Left lobe of liver (tissue), 2 donors: Measurements from ENCODE around the gene HYDIN. TPM values are rescaled to one million over a fixed set of nuclear protein-coding genes. Genes with fewer than 3 reads are reported as not detected.
A peak's percentile ranks its signal among the peaks of the same experiment; 100 is the strongest.
"Not testable (repeated sequence)": the region's sequence is repeated elsewhere in the genome, so short reads cannot be mapped to it uniquely, and the experiment has no call there.

Experiments
- ATAC-seq: fragments of 200-7000 bp; cut with Tn5 transposase; one replicate; pipeline ENCODE4 v1.9.1; 2020; ENCODE audit warnings: mild to moderate bottlenecking, moderate library complexity
- DNase-seq: peaks from one replicate; pipeline ENCODE4 v3.0.0-alpha.2; 2020; ENCODE audit warnings: low spot score
- total RNA-seq: library from RNA; stranded (reverse); gene quantifications from one replicate; pipeline ENCODE4 v1.2.1, GENCODE V29; 2021
- donor health status: DM: no; HTN: no; CAD: no; lungs with moderate emphysema.
- donor health status: DM: no; HTN: yes; CAD: no.

The HYDIN gene
- total RNA-seq, 1 donor from 2014 or later, result 0.28 TPM

DNA sequence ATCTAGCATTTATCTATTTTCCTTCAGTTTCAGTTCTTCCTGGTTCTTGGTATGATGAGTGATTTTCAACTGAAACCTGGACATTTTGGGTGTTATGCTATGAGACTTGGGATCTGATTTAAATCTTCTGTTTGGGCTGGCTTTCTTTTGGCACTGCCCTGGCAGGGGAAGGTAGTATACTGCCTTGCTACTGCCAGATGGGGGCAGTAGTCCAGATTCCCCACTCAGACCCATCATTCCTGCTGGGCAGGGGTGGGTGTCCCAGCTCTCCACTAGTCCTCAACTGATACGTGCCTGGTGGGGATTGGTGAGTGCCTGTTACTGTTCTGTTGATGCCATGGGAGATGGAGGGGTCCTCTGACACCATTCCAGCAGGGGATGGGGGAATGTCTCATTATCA, 342.3 kb downstream of the HYDIN start:
- ATAC-seq, DNase-seq: not testable (repeated sequence)

DNA sequence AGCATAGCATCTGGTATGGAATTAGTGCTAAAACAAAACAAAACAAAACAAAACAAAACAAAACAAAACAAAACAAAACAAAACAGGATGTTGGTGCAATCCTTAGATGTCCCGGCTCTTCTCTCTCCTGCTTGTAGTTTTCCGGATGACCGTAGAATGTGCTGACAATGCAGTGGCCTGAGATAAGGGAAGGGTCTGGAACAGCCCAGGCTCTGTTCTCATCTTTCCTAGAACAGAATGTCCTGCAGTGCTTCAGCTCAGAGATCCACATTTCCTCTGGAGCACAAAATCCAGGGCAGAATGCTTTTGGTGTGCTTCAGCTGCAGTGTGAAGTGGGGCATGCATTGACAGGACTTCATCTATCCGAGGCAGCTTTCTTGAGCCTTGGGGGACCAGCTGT, 345.9 kb downstream of the HYDIN start:
- not testable (repeated sequence) for DNase-seq

DNA sequence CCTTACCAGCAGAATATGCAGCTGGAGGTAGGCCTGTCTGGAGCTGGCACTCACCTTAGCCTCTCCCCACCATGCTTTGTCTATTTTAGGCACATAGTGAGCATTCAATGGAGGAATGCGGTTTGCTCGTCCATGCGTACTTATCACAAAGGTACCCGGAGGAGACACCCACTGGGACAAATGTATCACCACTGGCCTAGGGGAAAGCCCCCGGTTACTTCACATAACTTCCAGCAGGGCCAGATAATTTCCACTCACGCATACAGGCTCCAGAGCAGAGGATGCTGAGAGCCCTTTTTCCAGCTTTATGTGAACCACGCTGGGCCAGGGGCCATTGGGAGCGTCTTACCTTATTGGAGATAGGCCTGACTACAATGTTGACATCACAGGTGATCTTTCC, 348.2 kb downstream of the HYDIN start:
- not testable (repeated sequence) for ATAC-seq, DNase-seq

More for the DNA sequence above, 345.9 kb downstream of the HYDIN start:
- ATAC-seq, result peak; percentile 59

DNA sequence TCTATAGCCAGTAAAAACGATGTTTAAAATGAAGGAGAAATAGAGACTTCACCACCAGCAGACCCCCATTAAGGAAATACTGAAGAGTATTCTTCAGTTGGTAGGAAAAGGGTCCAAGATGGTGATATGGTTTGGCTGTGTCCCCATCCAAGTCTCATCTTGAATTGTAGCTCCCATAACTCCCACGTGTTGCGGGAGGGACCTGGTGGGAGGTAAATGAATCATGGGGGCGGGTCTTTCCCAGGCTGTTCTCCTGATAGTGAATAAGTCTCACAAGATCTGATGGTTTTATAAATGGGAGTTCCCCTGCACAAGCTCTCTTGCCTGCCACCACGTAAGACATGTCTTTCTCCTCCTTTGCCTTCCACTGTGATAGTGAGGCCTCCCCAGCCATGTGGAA, 352.6 kb downstream of the HYDIN start:
- ATAC-seq, DNase-seq: not testable (repeated sequence)

DNA sequence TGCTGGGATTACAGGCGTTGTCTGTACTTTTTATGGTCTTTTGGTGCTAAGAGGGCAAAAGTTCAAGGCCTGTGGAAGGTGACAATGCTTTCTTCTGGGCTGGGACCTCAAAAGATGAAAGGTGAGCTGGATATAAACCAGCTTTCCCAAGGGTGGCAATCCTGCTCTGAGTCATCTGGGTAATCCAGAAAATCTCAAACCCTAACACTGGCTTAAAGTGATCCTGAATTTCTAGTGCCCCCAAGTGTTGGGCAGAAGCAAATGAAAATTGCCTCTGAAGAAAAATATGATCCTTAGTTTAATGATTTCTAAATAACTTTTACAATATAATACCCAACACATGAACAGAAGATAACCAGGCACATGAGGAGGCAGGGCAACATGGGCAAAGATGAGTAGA, 354.1 kb downstream of the HYDIN start:
- peak; percentile 78 for ATAC-seq

DNA sequence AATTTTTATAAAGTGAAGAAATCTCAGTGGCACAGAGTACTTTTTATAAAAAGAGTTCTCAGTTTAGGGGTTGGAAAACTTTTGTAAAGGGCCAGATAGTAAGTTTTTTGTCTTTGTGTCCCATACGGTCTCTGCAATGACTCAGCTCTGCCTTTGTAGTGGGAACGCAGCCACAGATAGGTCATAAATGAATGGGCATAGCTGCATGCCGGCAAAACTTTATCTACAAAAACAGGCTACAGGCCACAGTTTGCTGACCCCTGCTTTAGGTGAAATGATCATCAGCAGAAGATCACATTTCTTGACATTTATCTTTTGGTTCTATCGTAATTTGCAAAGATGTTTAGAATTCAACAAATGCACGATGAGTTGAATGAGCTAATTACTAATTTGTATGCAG, 365.8 kb downstream of the HYDIN start:
- DNase-seq, ATAC-seq: not testable (repeated sequence)

More for the DNA sequence above, 354.1 kb downstream of the HYDIN start:
- not testable (repeated sequence) for DNase-seq

DNA sequence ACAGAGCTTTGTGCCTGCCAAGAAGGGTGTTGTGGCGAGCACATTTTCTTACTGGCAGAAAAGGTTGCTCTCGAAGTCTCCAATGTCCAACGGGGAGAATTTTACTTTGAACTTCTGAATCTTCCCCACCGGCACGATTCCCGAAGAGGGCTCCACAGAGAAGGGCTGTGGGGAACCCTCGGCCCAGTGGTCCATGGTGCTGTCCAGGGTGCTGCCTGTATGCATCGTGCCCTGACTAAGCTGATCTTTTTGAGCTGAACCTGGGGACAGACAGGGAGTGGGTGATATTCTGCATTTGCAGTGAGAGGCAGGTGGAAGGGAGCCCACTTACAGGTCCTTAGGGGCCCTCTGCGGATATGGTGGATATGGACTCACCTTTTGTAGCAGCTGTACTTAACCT, 368.5 kb downstream of the HYDIN start:
- DNase-seq, result not testable (repeated sequence)

DNA sequence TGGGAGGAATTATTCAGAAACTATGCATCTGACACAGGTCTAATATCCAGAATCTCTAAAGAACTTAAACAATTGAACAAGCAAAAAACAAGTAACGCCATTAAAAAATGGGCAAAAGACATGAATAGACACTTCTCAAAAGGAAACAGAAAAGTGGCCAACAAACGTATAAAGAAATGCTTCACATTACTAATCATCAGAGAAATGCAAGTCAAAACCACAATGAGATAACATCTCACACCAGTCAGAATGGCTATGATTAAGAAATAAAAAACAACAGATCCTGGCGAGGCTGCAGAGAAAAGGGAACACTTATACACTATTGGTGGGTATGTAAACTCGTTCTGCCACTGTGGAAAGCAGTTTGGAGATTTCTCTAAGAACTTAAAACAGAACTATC, 379.2 kb downstream of the HYDIN start:
- DNase-seq, ATAC-seq: not testable (repeated sequence)

More for the DNA sequence above, 368.5 kb downstream of the HYDIN start:
- not testable (repeated sequence) for ATAC-seq

DNA sequence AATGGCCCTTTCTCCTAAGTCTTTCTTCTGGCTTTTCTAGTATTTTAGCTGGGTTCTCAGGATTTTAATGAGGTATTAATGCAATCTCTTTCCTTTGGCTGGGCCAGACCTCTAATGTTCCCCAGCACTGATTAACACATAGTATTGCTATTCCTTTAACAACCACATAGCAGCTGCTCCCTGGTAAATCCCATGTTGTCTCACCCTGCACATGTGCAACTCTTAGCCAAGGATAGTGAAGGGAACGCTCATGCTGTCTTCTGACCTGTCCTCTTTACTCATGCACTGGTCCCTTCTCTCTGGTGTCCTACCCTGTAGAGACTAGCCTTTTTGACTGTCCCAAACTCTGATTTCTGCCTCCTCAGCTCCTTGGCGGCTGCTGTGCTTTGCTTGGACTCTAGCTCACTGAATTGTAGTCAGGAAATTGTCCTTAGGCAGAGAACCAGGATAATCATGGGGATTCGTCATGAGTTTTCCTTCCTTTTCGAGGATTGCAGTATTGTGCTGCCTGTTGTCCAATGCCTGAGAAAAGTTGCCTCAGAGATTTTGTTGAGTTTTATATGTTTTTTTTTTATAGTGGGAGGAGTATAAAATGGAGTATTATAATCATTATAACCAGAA, 406.9 kb downstream of the HYDIN start:
- DNase-seq, ATAC-seq: not testable (repeated sequence)

DNA sequence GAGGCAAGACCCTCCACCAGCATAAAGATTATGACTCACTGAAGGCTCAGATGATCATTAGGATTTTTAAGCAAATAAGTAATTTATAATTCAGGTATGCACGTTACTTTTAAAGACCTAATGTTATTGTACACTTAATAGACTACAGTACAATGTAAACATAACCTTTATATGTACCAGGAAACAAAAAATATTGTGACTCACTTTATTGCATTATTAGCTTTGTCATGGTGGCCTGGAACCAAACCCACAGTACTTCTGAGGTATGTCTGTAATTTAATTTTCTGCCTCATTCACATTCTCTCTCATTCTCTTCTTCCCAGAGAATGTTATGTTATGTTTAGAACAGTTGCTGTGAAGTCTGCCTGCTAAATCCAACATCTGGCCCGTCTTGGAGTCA, 407.8 kb downstream of the HYDIN start:
- not testable (repeated sequence) for DNase-seq, ATAC-seq

DNA sequence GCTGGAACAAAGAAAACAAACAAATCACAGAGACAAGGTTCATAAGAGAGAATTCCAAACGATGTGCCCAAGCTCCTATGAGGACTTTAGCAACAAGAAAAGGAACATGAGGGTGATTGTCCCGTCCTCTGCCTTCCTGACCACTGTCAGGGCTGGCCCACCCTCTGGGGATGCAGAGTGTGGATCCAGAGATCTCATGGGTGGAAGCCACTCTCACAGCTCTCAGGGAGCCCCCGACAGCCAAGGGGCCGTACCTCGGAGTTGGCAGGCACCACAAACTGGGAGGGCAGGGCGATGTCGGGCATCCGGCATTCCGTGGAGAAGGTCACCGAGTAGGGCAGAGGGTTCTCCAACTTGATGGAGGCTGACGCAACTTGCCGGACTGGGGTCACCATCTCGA, 412.4 kb downstream of the HYDIN start:
- not testable (repeated sequence) for DNase-seq, ATAC-seq

DNA sequence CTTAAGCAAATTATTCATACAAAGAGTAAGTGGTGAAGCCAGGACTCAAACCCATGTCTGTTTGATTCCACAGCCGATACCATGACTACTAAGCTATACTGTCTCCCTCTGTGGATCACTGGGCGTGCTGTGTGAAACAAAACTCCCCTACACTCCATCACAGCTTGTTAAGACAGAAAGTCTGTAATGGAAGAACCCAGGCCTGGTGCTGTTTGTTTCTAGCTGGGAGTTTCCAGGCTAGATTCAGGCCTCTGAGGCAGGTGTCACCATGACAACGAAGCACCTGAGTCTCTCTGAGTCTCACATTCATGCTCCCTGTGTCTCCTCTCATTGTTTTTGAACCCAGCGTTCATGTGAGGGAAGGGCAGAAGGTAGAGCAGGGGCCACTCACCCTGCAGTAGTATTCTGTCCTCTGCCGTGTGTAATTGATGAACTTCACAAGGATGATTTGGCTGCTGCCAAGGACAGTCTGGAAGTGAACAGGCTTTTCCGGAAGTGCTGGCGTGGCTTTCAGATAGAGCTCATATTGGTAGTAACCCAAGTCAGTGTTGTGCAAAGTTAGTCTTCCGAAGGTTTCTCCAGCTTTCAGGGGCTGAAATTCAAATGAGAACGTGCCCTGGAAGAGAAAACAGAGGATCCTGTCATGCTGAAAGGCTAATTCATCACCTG, 421.0 kb downstream of the HYDIN start:
- no peak for ATAC-seq
- no peak for DNase-seq

DNA sequence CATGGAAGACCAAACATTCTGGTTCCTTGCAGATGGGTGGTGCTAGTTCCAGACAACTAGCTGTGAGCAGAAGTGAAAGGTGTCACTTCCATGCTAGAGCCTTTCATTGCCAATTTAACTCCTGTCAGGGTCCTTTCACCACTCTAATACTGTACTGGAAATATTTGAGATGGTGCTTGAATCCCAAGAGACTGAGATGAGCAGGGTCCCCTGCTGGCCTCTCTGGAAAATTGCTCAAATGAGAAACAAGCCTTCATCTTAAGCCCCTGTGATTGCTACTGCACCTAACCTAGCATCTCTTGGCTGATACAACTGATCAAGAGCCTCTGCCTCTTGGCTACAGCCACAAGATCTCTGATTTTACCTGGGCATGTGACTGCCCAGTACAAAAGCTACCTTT, 422.2 kb downstream of the HYDIN start:
- no peak for ATAC-seq
- no peak for DNase-seq

DNA sequence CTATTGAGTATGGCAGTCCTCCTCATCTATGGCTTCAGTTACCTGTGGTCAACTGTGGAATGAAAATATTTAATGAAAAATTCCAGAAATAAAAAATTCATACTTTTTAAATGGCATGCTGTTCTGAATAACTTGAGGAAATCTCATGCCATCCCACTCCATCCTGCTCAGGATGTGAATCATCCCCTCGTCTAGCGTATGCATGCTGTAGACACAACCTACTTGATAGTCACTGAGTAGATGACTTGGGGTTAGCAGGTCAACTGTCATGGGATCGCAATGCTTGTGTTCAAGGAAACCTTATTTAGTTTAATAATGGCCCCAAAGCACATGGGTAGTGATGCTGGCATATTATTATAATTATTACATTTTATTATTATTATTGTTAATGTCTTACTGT, 424.7 kb downstream of the HYDIN start:
- DNase-seq (no peak), ATAC-seq (no peak)

DNA sequence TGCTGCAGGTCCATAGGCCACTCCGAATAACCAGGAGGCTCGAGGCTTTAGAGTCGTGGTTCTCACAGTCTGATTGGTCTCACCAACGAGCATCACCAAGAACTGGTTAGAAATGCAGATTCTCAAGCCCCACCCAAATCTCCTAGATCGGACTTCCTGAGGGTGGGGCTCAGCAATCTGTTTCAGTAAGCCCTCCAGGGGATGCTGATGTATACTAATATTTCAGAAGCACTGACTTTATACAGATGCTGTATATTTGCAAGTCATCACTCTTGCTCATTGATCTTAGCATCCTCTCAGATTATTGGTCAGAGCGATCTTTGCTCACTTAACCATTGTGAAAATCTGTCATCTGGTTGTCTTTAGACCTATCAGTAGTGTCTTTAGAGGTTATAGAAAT, 425.1 kb downstream of the HYDIN start:
- no peak for ATAC-seq
- DNase-seq, result no peak

DNA sequence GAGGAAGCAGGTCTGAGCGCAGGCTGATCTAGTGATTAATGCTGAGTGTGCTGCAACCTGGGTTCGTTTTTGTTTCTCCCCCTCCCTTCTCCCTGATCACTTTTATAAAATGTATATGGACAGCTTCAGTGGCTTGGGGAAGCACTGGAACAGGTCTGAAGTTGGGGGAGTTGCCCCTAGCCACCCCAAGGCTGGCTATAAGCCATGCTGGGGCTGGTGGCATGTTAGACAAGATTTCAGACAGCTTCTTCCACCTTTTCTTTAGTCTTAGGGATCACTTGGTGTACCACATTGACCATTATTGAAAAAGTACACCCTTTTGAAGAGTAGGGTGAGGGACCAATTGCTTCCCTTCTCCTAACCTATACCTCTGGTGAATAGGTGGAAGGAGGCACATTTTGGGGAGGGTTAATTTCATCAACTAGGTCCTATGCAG, 425.8 kb downstream of the HYDIN start:
- no peak for DNase-seq
- ATAC-seq, result no peak

DNA sequence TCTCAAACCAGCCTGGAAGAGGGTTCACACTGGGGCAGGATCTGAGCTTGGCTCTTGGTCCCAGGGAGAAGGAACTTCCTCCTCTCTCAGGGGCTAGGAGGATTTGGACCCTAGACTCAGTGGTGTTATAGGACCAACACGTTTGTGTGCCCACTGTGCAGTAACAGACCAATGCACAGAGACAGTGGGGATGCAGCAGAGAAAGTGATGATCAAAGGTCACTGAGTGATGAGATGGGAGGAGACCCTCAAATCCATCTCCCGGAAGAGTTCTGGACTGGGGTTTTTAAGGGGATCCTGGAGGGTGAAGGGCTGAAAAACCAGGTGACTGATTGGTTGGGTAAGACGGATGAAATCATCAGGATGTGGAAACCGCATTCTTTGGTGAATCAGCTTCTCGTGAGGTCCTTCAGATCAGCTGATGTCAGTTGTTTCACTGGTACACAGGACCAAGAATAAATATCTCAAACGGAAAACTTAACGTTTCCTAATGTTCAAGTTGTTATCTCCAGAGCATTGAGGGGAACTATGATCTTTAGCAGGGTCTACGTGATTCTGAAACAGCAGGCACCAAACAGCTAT, 426.3 kb downstream of the HYDIN start:
- no peak for DNase-seq

DNA sequence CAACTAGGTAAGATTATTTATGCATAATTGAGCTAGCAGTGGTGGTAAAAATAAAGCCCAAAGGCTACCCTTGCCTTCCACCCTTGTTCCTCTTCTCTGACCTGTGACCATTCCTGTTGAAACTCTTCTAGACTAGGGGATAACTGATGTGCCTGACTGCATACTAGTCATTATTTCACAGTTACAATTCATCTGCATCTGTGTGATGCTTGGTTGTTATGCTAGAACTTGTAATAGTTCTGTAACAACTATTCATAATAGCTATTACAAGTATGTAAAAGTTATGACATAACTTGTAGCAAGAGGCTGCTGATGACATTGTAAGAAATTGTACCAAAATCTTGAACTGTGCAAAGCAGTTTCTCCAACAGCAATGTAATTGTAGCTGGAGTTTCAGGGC, 427.2 kb downstream of the HYDIN start:
- ATAC-seq (no peak), DNase-seq (no peak)

More for the DNA sequence above, 426.3 kb downstream of the HYDIN start:
- no peak for ATAC-seq

DNA sequence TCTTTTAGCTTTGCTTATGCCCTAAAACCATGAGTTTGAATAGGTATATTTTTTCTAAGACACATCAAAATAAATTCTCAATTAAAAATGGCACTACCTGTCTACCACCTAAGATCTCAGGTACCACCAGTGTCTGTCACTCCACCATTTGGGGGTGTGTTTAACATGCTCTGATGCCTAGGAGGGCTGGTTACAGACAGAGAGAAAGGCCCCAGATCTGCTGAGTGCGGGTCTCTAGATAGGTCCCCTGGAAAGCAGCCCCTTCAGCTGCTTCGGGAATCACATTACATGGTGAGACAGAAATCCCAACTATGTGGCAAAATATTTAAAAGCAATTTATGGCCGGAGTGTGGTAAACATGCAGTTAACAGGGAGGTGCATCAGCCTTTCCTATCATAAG, 428.9 kb downstream of the HYDIN start:
- no peak for ATAC-seq

DNA sequence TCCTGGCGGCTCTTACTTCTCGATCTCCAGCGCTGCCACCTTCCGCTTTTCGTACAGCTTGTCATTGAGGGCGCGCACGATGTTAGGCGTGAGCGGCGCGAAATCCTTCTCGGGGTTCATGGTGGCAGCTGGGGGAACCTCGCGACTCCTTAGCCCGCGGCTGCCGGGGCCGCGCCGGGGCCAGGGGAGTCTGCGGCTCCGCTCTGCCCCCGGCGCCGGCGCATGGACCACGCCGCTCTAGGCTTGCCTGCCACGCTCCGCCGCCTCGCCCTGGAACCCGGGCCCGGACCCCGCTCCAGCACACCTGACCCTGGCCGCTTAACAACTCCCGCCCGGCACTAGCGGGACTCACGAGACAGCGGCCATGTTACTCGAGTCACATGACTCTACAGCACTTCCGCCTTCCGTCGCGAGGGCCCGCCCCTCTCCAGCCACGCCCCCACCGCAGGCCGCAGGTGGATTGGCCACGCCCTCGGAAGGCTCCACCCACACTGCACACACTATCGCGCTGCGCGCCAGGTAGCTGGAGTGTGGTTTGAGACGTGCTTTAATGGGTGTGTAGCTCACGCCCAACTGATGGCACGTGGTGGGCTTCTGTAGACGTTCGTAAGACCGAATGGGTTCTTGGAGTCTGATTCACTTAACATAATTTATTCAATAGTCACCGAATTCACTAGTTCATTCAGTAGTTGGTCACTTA, 429.6 kb downstream of the HYDIN start, which contains the start of gene VAC14:
TSS of gene VAC14 (minus strand) at position 378 of the 700 bp plus-strand sequence. CDS start at position 120, 258 bp downstream.
- ATAC-seq, result peak; percentile 99

More for the DNA sequence above, 428.9 kb downstream of the HYDIN start:
- DNase-seq, result no peak

DNA sequence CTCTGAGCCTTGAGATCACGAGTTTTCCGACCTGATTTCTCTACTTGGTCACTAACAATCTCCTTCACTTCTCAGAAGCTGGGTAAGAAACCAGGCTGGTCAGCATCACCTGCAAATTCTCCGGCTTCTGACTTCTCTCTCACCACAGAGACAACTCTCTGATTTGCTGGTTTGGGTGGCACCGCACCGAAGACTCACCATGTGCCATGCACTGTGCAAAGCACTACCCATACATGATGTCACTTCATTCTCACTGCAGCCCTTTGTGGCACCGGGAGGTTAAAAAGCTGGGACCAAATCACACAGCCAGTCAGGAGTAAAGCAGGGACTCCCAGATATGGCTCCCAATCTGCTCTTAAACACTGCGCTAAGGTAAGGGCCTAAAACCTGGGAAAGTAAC, 430.2 kb downstream of the HYDIN start:
- DNase-seq (no peak), ATAC-seq (no peak)

More for the DNA sequence above, 429.6 kb downstream of the HYDIN start, which contains the start of gene VAC14:
- peak; percentile 96 for DNase-seq
